Heart right ventricle (tissue), 16 donors: ENCODE results near the gene UXS1. TPM values are rescaled to one million over a fixed set of nuclear protein-coding genes. Genes with fewer than 3 reads are reported as not detected.

Experiments
- ATAC-seq, 8 donors: fragments of 200-7000 bp; cut with Tn5 transposase; one replicate each; pipeline ENCODE4 v1.9.1; 2020; ENCODE audit warnings: mild to moderate bottlenecking in 8 of 8, moderate library complexity in 8 of 8, moderate number of reproducible peaks in 1 of 8
- DNase-seq, 2 donors: peaks; one replicate each; pipeline ENCODE4 v3.0.0-alpha.2; 2020
- H3K27ac ChIP-seq, 10 donors: fragments of 200-600 bp; sonication (generic) in 2 of 10; one replicate each; pipeline versions ENCODE4 v1.5.0 to v1.8.0; 2020 to 2022; ENCODE audit warnings: mild to moderate bottlenecking in 3 of 10
- H3K27me3 ChIP-seq, 7 donors: fragments of 200-600 bp; one replicate each; pipeline ENCODE4 v1.8.0; 2021 to 2022; ENCODE audit warnings: mild to moderate bottlenecking in 2 of 7
- H3K36me3 ChIP-seq, 9 donors: fragments of 200-600 bp; sonication (generic) in 1 of 9; one replicate each; pipeline versions ENCODE4 v1.5.0 to v1.8.0; 2020 to 2022; ENCODE audit warnings: mild to moderate bottlenecking in 2 of 9
- H3K4me1 ChIP-seq, 9 donors: fragments of 200-600 bp; sonication (generic) in 1 of 9; one replicate each; pipeline versions ENCODE4 v1.5.0 to v1.8.0; 2020 to 2022; ENCODE audit warnings: mild to moderate bottlenecking in 4 of 9
- H3K4me3 ChIP-seq, 10 donors: fragments of 200-600 bp; sonication (generic) in 2 of 10; one replicate each; pipeline versions ENCODE4 v1.5.0 to v1.8.0; 2020 to 2022; ENCODE audit warnings: mild to moderate bottlenecking in 7 of 10, moderate library complexity in 2 of 10
- H3K9me3 ChIP-seq, 11 donors: fragments of 200-600 bp in 10 of 11; sonication (generic) in 2 of 11; one replicate each; pipeline versions ENCODE4 v1.5.0 to v1.8.0; 2013 to 2022; ENCODE audit warnings: mild to moderate bottlenecking in 2 of 11, control low read depth in 1 of 11, moderate library complexity in 1 of 11
- CTCF ChIP-seq, 9 donors: fragments of 200-600 bp; sonication (generic) in 2 of 9; IDR thresholded peaks; one replicate each; pipeline versions ENCODE4 v1.5.0 to v1.8.0; 2021 to 2022; ENCODE audit warnings: antibody characterized with exemption in 9 of 9, mild to moderate bottlenecking in 5 of 9, moderate library complexity in 1 of 9
- WGBS, 2 donors: extraction: QIAGEN DNeasy Blood & Tissue Kit; methylation state at CpG; one replicate each; pipeline ENCODE4 v1.1.7; 2013; ENCODE audit warnings: inconsistent platforms in 1 of 2; 5-methylcytosine and 5-hydroxymethylcytosine counted together
- intact Hi-C, 10 donors: fragments of 100-400 bp; cut with DNase I; formaldehyde crosslinking; loops; one replicate each; pipeline versions ENCODE4 v1.11.1 to v1.14.2; 2022
- polyA plus RNA-seq, 2 donors: library from polyadenylated mRNA; stranded (reverse); fragments of 200-250 nt; gene quantifications; one replicate each; pipeline ENCODE4 v1.2.3, GENCODE V29; 2013
- total RNA-seq, 10 donors: library from RNA; stranded (reverse); fragmentation: NEBNext Ultra II Directional in 3 of 10; extraction: Animal tissue kit (Norgen Biotek cat#: 25700) in 3 of 10; gene quantifications; one replicate each; pipeline versions ENCODE4 v1.2.1 to v1.2.4, GENCODE V29; 2021 to 2023
- donor health status: Arrhythmogenic right ventricular cardiomyopathy.
- donor health status: ischemic (EF 13 %, LVEDD 7.1; RV severe dilation, severe dysfunction).
- donor health status: healthy with polysubstance abuse.
- donor health status: DM: no; HTN: yes; CAD: no.
- donor health status: DM: no; HTN: no; CAD: no.
- donor health status: ischemic (EF 25% LVEDD 6.9; RV normal size, moderate dysfunction).
- donor health status: ischemic (EF 25% LVEDD 5.7; RV mildly dilated, moderate dysfunction).
- donor health status: healthy.
- donor health status: DM: yes; HTN: yes; CAD: no.
- donor health status: Ischemic cardiomyopathy.
- donor health status: ischemic (EF 35%, LVEDD 5.7; RV mildly dilated, moderate dysfunction).
- donor health status: nonischemic (EF 11% LVEDD 7.7; RV severe dilation, severe dysfunction).
- donor health status: DM: yes; HTN: yes; CAD: no.
- donor health status: PGD.
- donor health status: ischemic (EF 29% LVEDD 5.4; RV normal size, mild dysfunction).
- donor health status: nonischemic (EF 23%, LVEDD 6.1; RV moderate dilation, normal function).

The UXS1 gene
- total and polyA plus RNA-seq, 12 donors, result 7.1 to 35.0 (median 25.1) TPM

GRCh38 chr2:106193690-106193976, 468 bp downstream of the UXS1 start:
- Histone ChIP-seq H3K27ac (peak overlapping the region; percentile 49 to 91 (median 83)), H3K27me3 (no peaks in the 10 kb centered on the region), H3K4me3 (peak overlapping the region; percentile 73 to 98 (median 95)), H3K4me1 (peaks cover 2 to 50% (median 17%) of the 10 kb centered on the region in 9 donors), H3K36me3 (no peaks in the 10 kb centered on the region), H3K9me3 (no peaks in the 10 kb centered on the region)
- ATAC-seq, result peak in 5 of 8 donors; percentile 1 to 42 (median 5)
- intact Hi-C loops, result loop anchor here in 4 of 10 donors (5.0 to 10.0 kb wide), 3 partner anchors 71 to 86 kb away; no protein-coding TSS in a partner anchor
- DNase-seq, result peak; percentile 24 to 30
- TF ChIP-seq CTCF (IDR thresholded peaks at IDR 0.05), result no peak
- WGBS, 2 donors, result 0 to 1% methylated on average over 35 to 37 of the region's 37 CpGs

GRCh38 chr2:106192752-106193689, 1.1 kb downstream of the UXS1 start:
- H3K4me1 ChIP-seq, result peaks cover 2 to 56% (median 21%) of the 10 kb centered on the region in 9 donors
- no peaks in the 10 kb centered on the region for H3K9me3 ChIP-seq
- intact Hi-C loops, result loop anchor here in 4 of 10 donors (5.0 to 10.0 kb wide), 3 partner anchors 71 to 86 kb away; no protein-coding TSS in a partner anchor
- peak overlapping the region in 9 of 10 donors; percentile 71 to 91 (median 84) for H3K27ac ChIP-seq
- no peak for TF ChIP-seq CTCF (IDR thresholded peaks at IDR 0.05)
- no peaks in the 10 kb centered on the region for H3K36me3 ChIP-seq
- ATAC-seq (peak in 5 of 8 donors; percentile 1 to 35 (median 15)), DNase-seq (peak in 1 of 2 donors; percentile 29)
- no peaks in the 10 kb centered on the region for H3K27me3 ChIP-seq
- H3K4me3 ChIP-seq, result peak overlapping the region; percentile 73 to 98 (median 95)
- 2 to 5% methylated on average over 30 of the region's 30 CpGs for WGBS, 2 donors

GRCh38 chr2:106191511-106192016, 2.5 kb downstream of the UXS1 start:
- TF ChIP-seq CTCF (IDR thresholded peaks at IDR 0.05), result no peak
- DNase-seq, result no peak
- Histone ChIP-seq H3K4me1 (peaks cover 2 to 66% (median 21%) of the 10 kb centered on the region in 9 donors), H3K27me3 (no peaks in the 10 kb centered on the region), H3K4me3 (no peak overlapping the region), H3K27ac (no peak overlapping the region), H3K36me3 (no peaks in the 10 kb centered on the region), H3K9me3 (no peaks in the 10 kb centered on the region)
- no peak for ATAC-seq
- 84 to 87% methylated on average over 5 of the region's 5 CpGs for WGBS, 2 donors
- intact Hi-C loops, result loop anchor here in 4 of 10 donors (5.0 to 10.0 kb wide), 3 partner anchors 69 to 84 kb away; no protein-coding TSS in a partner anchor

GRCh38 chr2:106189764-106190468, 4.2 kb downstream of the UXS1 start:
- Histone ChIP-seq H3K27me3 (no peaks in the 10 kb centered on the region), H3K27ac (peak overlapping the region in 1 of 10 donors; percentile 56), H3K4me3 (no peak overlapping the region), H3K9me3 (no peaks in the 10 kb centered on the region), H3K4me1 (peaks cover 0 to 61% (median 15%) of the 10 kb centered on the region in 9 donors), H3K36me3 (no peaks in the 10 kb centered on the region)
- TF ChIP-seq CTCF (IDR thresholded peaks at IDR 0.05), result no peak
- intact Hi-C loops, result loop anchor here in 5 of 10 donors (5.0 to 10.0 kb wide), 4 partner anchors 68 to 448 kb away; partner anchors contain the start of gene NCK2 (in 1 of the 5)
- ATAC-seq, result no peak
- WGBS, 2 donors, result 88% methylated on average over 5 of the region's 5 CpGs
- no peak for DNase-seq
